ENCODE data around the gene FGF18. TPM values are rescaled to one million over a fixed set of nuclear protein-coding genes. Genes with fewer than 3 reads are reported as not detected.
A peak's percentile ranks its signal among the peaks of the same experiment; 100 is the strongest.

FGF18 gene
- total and polyA plus RNA-seq, 9 of the 15 experiments (the other 6 are each of a cell fraction or from before 2014, with no cell fraction given) = 0.05 to 0.18 (median 0.11) TPM; not detected in 6

- TF ChIP-seq ZNF609 (CRISPR knock-in tag; IDR thresholded peaks at IDR 0.05; ENCODE audit: borderline replicate concordance) (no peak), BACH1 (tag; IDR thresholded peaks at IDR 0.05) (no peak), EHMT2 (IDR thresholded peaks at IDR 0.05) (no peak), RCOR1 (IDR thresholded peaks at IDR 0.05; ENCODE audit: borderline replicate concordance in 1 of 2, low read depth in 2 of 2, low read length in 2 of 2) (no peak), ATF2 (CRISPR knock-in tag; IDR thresholded peaks at IDR 0.05) (no peak), E2F4 (CRISPR knock-in tag; IDR thresholded peaks at IDR 0.05; ENCODE audit: low read depth) (peak; percentile 84), MEF2A (IDR thresholded peaks at IDR 0.05; ENCODE audit: control insufficient read depth, low read depth, low read length) (no peak), FOXA3 (CRISPR knock-in tag; conservative IDR thresholded peaks at IDR 0.05 in 1 of 2, IDR thresholded peaks at IDR 0.05 in 1 of 2) (no peak), GTF2F1 (IDR thresholded peaks at IDR 0.05; ENCODE audit: low read depth, low read length) (peak; percentile 31; the same call in 1 of the 2 replicates), MYC (IDR thresholded peaks at IDR 0.05; ENCODE audit: low read depth, low read length) (peak; percentile 99), MYC (CRISPR knock-in tag; IDR thresholded peaks at IDR 0.05; ENCODE audit: borderline replicate concordance, low read depth) (peak; percentile 98), ZNF384 (IDR thresholded peaks at IDR 0.05; ENCODE audit: low read depth, low read length) (no peak), HNRNPK (IDR thresholded peaks at IDR 0.05; ENCODE audit: low read depth, low read length, poor library complexity, severe bottlenecking) (no peak), TOE1 (IDR thresholded peaks at IDR 0.05; ENCODE audit: borderline replicate concordance) (0 out of 2 replicates have a peak, but pooled peaks have one; percentile 13), TOE1 (CRISPR knock-in tag; IDR thresholded peaks at IDR 0.05; ENCODE audit: borderline replicate concordance, low read depth) (0 out of 2 replicates have a peak, but pooled peaks have one; percentile 56), NFIC (IDR thresholded peaks at IDR 0.05) (no peak; the same call in 1 of the 2 replicates), KDM5B (IDR thresholded peaks at IDR 0.05; ENCODE audit: insufficient replicate concordance, low read depth, low read length) (peak; percentile 46), CGGBP1 (CRISPR knock-in tag; IDR thresholded peaks at IDR 0.05) (no peak)
Observed at GRCh38 chr5:171387970-171388815, 31.3 kb upstream of the FGF18 start (continued).
